Natural killer cell (primary cell): ENCODE measurements around the gene ZXDA. TPM values are rescaled to one million over a fixed set of nuclear protein-coding genes. Genes with fewer than 3 reads are reported as not detected.

Source experiments
- ATAC-seq, 3 donors: fragments of 150-1000 bp in 2 of 3; fragments of 200-7000 bp in 1 of 3; cut with Tn5 transposase; 1 replicate in 1 of 3; 2 replicates in 2 of 3; pipeline ENCODE4 v1.10.0; 2021; ENCODE audit warnings: mild to moderate bottlenecking in 2 of 3, moderate library complexity in 2 of 3
- DNase-seq, 2 donors: peaks; one replicate each; pipeline versions ENCODE4 v3.0.0 to v3.0.0-alpha.2; 2013 to 2021; ENCODE audit warnings: mixed read lengths in 1 of 2
- H3K27ac ChIP-seq: one replicate; pipeline ENCODE4 v1.5.1; 2013; ENCODE audit warnings: mild to moderate bottlenecking, low read length
- H3K27me3 ChIP-seq: one replicate; pipeline ENCODE4 v1.6.1; 2013; ENCODE audit warnings: low read length; ENCODE audit not compliant: control insufficient read depth, insufficient read depth
- H3K36me3 ChIP-seq: one replicate; pipeline ENCODE4 v1.6.1; 2013; ENCODE audit warnings: low read length; ENCODE audit not compliant: control insufficient read depth, insufficient read depth
- H3K4me1 ChIP-seq: one replicate; pipeline ENCODE4 v1.6.1; 2013; ENCODE audit warnings: low read length; ENCODE audit not compliant: control insufficient read depth, insufficient read depth
- H3K4me3 ChIP-seq: one replicate; pipeline ENCODE4 v1.5.1; 2013; ENCODE audit warnings: low read length
- H3K9me3 ChIP-seq: one replicate; pipeline ENCODE4 v1.6.1; 2013; ENCODE audit warnings: low read length; ENCODE audit not compliant: control insufficient read depth, insufficient read depth
- H3K27ac Mint-ChIP-seq, 2 donors: one replicate each; pipeline ENCODE4 v1.8.0; 2022; ENCODE audit warnings: mild to moderate bottlenecking in 2 of 2, mixed read lengths in 2 of 2, moderate library complexity in 1 of 2
- H3K27me3 Mint-ChIP-seq, 2 donors: one replicate each; pipeline ENCODE4 v1.8.0; 2022; ENCODE audit warnings: low read depth in 2 of 2, mixed read lengths in 2 of 2
- H3K36me3 Mint-ChIP-seq: one replicate; pipeline ENCODE4 v1.8.0; 2022; ENCODE audit warnings: mixed read lengths
- H3K4me1 Mint-ChIP-seq, 2 donors: one replicate each; pipeline ENCODE4 v1.8.0; 2022; ENCODE audit warnings: mixed read lengths in 2 of 2
- H3K4me3 Mint-ChIP-seq: one replicate; pipeline ENCODE4 v1.8.0; 2022; ENCODE audit warnings: mild to moderate bottlenecking, moderate library complexity, mixed read lengths
- H3K9me3 Mint-ChIP-seq, 2 donors: one replicate each; pipeline ENCODE4 v1.8.0; 2022; ENCODE audit warnings: mixed read lengths in 2 of 2
- CTCF ChIP-seq: fragments of 200-600 bp; IDR thresholded peaks from one replicate; pipeline ENCODE4 v1.8.0; 2022; ENCODE audit warnings: antibody characterized with exemption
- WGBS: methylation state at CpG from one replicate; pipeline ENCODE4 v1.1.7; 2013; ENCODE audit warnings: missing lambda C conversion rate; ENCODE audit not compliant: insufficient coverage; 5-methylcytosine and 5-hydroxymethylcytosine counted together
- intact Hi-C: fragments of 100-400 bp; cut with micrococcal nuclease; formaldehyde crosslinking; loops from one replicate; pipeline ENCODE4 v1.14.2; 2022
- total RNA-seq, 4 donors: library from RNA; stranded (reverse); fragments of 120-200 nt in 1 of 4; gene quantifications; one replicate each; pipeline versions ENCODE4 v1.2.3 to v1.2.4, GENCODE V29; 2013 to 2022

Gene ZXDA
- total RNA-seq, 3 donors from 2014 or later (not counting 1 experiment from before 2014, with no cell fraction given): 10.4 to 12.0 (median 10.9) TPM

- no peaks in the 10 kb centered on the region for H3K4me1 Mint-ChIP-seq
- no peaks in the 10 kb centered on the region for H3K27me3 ChIP-seq
- H3K36me3 Mint-ChIP-seq: no peaks in the 10 kb centered on the region
- no peak overlapping the region for H3K27ac Mint-ChIP-seq
- no peak for ATAC-seq
- H3K4me3 ChIP-seq: no peak overlapping the region
- H3K9me3 ChIP-seq: no peaks in the 10 kb centered on the region
- no peaks in the 10 kb centered on the region for H3K4me1 ChIP-seq
- no peak overlapping the region for H3K27ac ChIP-seq
- no peaks in the 10 kb centered on the region for H3K9me3 Mint-ChIP-seq
- H3K27me3 Mint-ChIP-seq: peaks cover 0 to 7% of the 10 kb centered on the region in 2 donors
- no peak overlapping the region for H3K4me3 Mint-ChIP-seq
- TF ChIP-seq CTCF: no peak
- no peaks in the 10 kb centered on the region for H3K36me3 ChIP-seq
- 92% methylated on average over 6 of the region's 6 CpGs for WGBS
- no peak for DNase-seq
- intact Hi-C loops: no loop called here
Measured at GRCh38 chrX:57933321-57933720, 23.1 kb upstream of the ZXDA start.

- peaks cover 0 to 7% of the 10 kb centered on the region in 2 donors for H3K27me3 Mint-ChIP-seq
- no peak overlapping the region for H3K4me3 ChIP-seq
- WGBS: 54% methylated on average over 1 of the region's 2 CpGs
- H3K4me3 Mint-ChIP-seq: no peak overlapping the region
- DNase-seq: no peak
- H3K4me1 Mint-ChIP-seq: no peaks in the 10 kb centered on the region
- H3K9me3 ChIP-seq: no peaks in the 10 kb centered on the region
- ATAC-seq: no peak
- no peaks in the 10 kb centered on the region for H3K9me3 Mint-ChIP-seq
- no peak overlapping the region for H3K27ac ChIP-seq
- H3K27ac Mint-ChIP-seq: no peak overlapping the region
- no peaks in the 10 kb centered on the region for H3K27me3 ChIP-seq
- H3K36me3 Mint-ChIP-seq: no peaks in the 10 kb centered on the region
- no peak for TF ChIP-seq CTCF
- no peaks in the 10 kb centered on the region for H3K36me3 ChIP-seq
- H3K4me1 ChIP-seq: no peaks in the 10 kb centered on the region
- intact Hi-C loops: no loop called here
Measured at GRCh38 chrX:57932266-57932665, 22.0 kb upstream of the ZXDA start.

- WGBS: no CpG with 5 or more reads among the region's 3 CpGs
- H3K36me3 Mint-ChIP-seq: no peaks in the 10 kb centered on the region
- Histone ChIP-seq H3K27me3 (no peaks in the 10 kb centered on the region), H3K4me3 (no peak overlapping the region), H3K36me3 (no peaks in the 10 kb centered on the region), H3K4me1 (no peaks in the 10 kb centered on the region), H3K9me3 (no peaks in the 10 kb centered on the region), H3K27ac (no peak overlapping the region)
- no peak overlapping the region for H3K4me3 Mint-ChIP-seq
- intact Hi-C loops: no loop called here
- no peak for ATAC-seq
- no peak for TF ChIP-seq CTCF
- no peak overlapping the region for H3K27ac Mint-ChIP-seq
- DNase-seq: no peak
- no peaks in the 10 kb centered on the region for H3K9me3 Mint-ChIP-seq
- H3K4me1 Mint-ChIP-seq: no peaks in the 10 kb centered on the region
- H3K27me3 Mint-ChIP-seq: peaks cover 0 to 20% of the 10 kb centered on the region in 2 donors
Measured at GRCh38 chrX:57930051-57930450, 19.8 kb upstream of the ZXDA start.

- H3K27ac ChIP-seq: no peak overlapping the region
- peak in 1 of 3 donors; percentile 49 for ATAC-seq
- Mint-ChIP-seq H3K27ac (no peak overlapping the region), H3K4me3 (no peak overlapping the region), H3K36me3 (no peaks in the 10 kb centered on the region), H3K27me3 (peaks cover 0 to 21% of the 10 kb centered on the region in 2 donors), H3K9me3 (no peaks in the 10 kb centered on the region), H3K4me1 (no peaks in the 10 kb centered on the region)
- intact Hi-C loops: no loop called here
- peak; percentile 12 for TF ChIP-seq CTCF
- H3K4me1 ChIP-seq: no peaks in the 10 kb centered on the region
- peak in 1 of 2 donors; percentile 44 for DNase-seq
- H3K9me3 ChIP-seq: no peaks in the 10 kb centered on the region
- no peaks in the 10 kb centered on the region for H3K27me3 ChIP-seq
- H3K36me3 ChIP-seq: no peaks in the 10 kb centered on the region
- no peak overlapping the region for H3K4me3 ChIP-seq
Measured at GRCh38 chrX:57929373-57929772, 19.1 kb upstream of the ZXDA start.
